K562 (cell line): Measurements from ENCODE around the gene AP1G2.

Experiments used
- BCOR ChIP-seq: fragments of 450-650 bp; IDR thresholded peaks from 2 replicates; pipeline ENCODE4 v1.6.1; 2016
- DEAF1 ChIP-seq: fragments of 450-650 bp; formaldehyde crosslinking; IDR thresholded peaks from 2 replicates; pipeline ENCODE4 v1.4.0; 2020; ENCODE audit warnings: mild to moderate bottlenecking, moderate library complexity
- EZH2 ChIP-seq: IDR thresholded peaks from 2 replicates; pipeline ENCODE4 v1.6.1; 2012; ENCODE audit warnings: low read depth, mild to moderate bottlenecking, inconsistent platforms, low read length, borderline replicate concordance
- HDGF ChIP-seq: fragments of 450-650 bp; IDR thresholded peaks from 2 replicates; pipeline ENCODE4 v1.6.1; 2016
- IRF9 ChIP-seq: fragments of 450-650 bp; IDR thresholded peaks from 2 replicates; pipeline ENCODE4 v1.6.1; 2016; ENCODE audit warnings: missing biosample characterization, missing genetic modification characterization
- KDM1A ChIP-seq, 2 experiments: fragments of 450-650 bp; IDR thresholded peaks; 2 replicates each; pipeline ENCODE4 v1.6.1; 2016; ENCODE audit warnings: mild to moderate bottlenecking in 2 of 2
- L3MBTL2 ChIP-seq: fragments of 450-650 bp; IDR thresholded peaks from 2 replicates; pipeline ENCODE4 v1.6.1; 2016; ENCODE audit warnings: mild to moderate bottlenecking, moderate library complexity
- SMARCA5 ChIP-seq: fragments of 450-650 bp; IDR thresholded peaks from 2 replicates; pipeline ENCODE4 v1.6.1; 2016
- ZC3H11A ChIP-seq: IDR thresholded peaks from 2 replicates; pipeline ENCODE4 v1.6.1; 2012; ENCODE audit warnings: low read depth, low read length, improper control_type of control experiment
- ZNF589 ChIP-seq: fragments of 200-800 bp; sonication (Bioruptor generic); IDR thresholded peaks from 2 replicates; pipeline ENCODE4 v1.6.1; 2016; ENCODE audit warnings: low read depth, missing genetic modification characterization, missing compliant biosample characterization
- TF ChIP-seq, protein P1 (sequence below), 3 experiments: IDR thresholded peaks in 2 of 3; conservative IDR thresholded peaks in 1 of 3; 2 replicates each; pipeline ENCODE4 v1.5.1; 2011 to 2012; ENCODE audit warnings: low read length in 3 of 3, mild to moderate bottlenecking in 3 of 3, control low read depth in 2 of 3, improper control_type of control experiment in 1 of 3, inconsistent platforms in 1 of 3, low read depth in 1 of 3, mixed read lengths in 1 of 3, moderate library complexity in 1 of 3; ENCODE audit not compliant: insufficient read depth in 2 of 3

- no peak for TF ChIP-seq KDM1A (IDR thresholded peaks at IDR 0.05)
- no peak for TF ChIP-seq HDGF
- TF ChIP-seq ZC3H11A, result no peak
- TF ChIP-seq EZH2, result no peak
- no peak for TF ChIP-seq IRF9 (tag)
- TF ChIP-seq ZNF589 (CRISPR knock-in tag), result no peak
- no peak for TF ChIP-seq L3MBTL2
- no peak for TF ChIP-seq SMARCA5
- TF ChIP-seq DEAF1 (CRISPR knock-in tag), result no peak
- TF ChIP-seq, protein P1, sequence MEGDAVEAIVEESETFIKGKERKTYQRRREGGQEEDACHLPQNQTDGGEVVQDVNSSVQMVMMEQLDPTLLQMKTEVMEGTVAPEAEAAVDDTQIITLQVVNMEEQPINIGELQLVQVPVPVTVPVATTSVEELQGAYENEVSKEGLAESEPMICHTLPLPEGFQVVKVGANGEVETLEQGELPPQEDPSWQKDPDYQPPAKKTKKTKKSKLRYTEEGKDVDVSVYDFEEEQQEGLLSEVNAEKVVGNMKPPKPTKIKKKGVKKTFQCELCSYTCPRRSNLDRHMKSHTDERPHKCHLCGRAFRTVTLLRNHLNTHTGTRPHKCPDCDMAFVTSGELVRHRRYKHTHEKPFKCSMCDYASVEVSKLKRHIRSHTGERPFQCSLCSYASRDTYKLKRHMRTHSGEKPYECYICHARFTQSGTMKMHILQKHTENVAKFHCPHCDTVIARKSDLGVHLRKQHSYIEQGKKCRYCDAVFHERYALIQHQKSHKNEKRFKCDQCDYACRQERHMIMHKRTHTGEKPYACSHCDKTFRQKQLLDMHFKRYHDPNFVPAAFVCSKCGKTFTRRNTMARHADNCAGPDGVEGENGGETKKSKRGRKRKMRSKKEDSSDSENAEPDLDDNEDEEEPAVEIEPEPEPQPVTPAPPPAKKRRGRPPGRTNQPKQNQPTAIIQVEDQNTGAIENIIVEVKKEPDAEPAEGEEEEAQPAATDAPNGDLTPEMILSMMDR (IDR thresholded peaks at IDR 0.05 in 2 of 3, conservative IDR thresholded peaks at IDR 0.05 in 1 of 3; ENCODE audit: insufficient read depth in 2 of 3, low read depth in 1 of 3, low read length in 3 of 3), result no peak
- TF ChIP-seq BCOR, result no peak
Observed at GRCh38 chr14:23551266-23552028, 16.1 kb downstream of the AP1G2 start, which contains the start of gene ZFHX2.
